VCaP (cell line): Measurements from ENCODE around the gene KIAA0319L.
"Not testable (repeated sequence)": the region's sequence is repeated elsewhere in the genome, so short reads cannot be mapped to it uniquely, and the experiment has no call there.

Source experiments
- H3K27ac ChIP-seq: fragments of 450-650 bp; 2 replicates; pipeline ENCODE4 v1.5.1; 2017
- TF ChIP-seq, protein P1 (sequence below): fragments of 450-650 bp; conservative IDR thresholded peaks from 2 replicates; pipeline ENCODE4 v1.5.1; 2017; ENCODE audit warnings: mild to moderate bottlenecking, moderate library complexity

The KIAA0319L gene

DNA sequence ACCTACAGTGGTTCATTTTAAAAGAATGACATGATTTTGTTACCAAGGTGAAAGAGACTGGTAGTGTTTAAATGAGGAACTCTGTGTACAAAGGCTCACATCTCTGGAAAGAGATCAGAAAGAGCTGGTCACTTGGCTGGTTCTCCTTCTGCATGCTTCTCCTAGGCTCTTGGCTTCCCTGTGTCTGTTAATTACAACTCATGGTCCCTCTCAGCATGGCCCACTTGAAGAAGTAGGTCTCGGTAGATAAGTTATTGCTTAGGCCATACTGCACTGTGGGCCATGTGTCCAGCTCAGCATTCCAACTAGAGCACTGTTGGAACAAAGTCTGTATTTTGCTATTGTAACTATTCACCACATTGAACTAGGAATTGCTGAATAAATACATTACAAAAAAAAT is 91.1 kb downstream of the KIAA0319L start:
- TF ChIP-seq, protein P1, sequence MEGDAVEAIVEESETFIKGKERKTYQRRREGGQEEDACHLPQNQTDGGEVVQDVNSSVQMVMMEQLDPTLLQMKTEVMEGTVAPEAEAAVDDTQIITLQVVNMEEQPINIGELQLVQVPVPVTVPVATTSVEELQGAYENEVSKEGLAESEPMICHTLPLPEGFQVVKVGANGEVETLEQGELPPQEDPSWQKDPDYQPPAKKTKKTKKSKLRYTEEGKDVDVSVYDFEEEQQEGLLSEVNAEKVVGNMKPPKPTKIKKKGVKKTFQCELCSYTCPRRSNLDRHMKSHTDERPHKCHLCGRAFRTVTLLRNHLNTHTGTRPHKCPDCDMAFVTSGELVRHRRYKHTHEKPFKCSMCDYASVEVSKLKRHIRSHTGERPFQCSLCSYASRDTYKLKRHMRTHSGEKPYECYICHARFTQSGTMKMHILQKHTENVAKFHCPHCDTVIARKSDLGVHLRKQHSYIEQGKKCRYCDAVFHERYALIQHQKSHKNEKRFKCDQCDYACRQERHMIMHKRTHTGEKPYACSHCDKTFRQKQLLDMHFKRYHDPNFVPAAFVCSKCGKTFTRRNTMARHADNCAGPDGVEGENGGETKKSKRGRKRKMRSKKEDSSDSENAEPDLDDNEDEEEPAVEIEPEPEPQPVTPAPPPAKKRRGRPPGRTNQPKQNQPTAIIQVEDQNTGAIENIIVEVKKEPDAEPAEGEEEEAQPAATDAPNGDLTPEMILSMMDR = no peak
- H3K27ac ChIP-seq = no peak overlapping the region

DNA sequence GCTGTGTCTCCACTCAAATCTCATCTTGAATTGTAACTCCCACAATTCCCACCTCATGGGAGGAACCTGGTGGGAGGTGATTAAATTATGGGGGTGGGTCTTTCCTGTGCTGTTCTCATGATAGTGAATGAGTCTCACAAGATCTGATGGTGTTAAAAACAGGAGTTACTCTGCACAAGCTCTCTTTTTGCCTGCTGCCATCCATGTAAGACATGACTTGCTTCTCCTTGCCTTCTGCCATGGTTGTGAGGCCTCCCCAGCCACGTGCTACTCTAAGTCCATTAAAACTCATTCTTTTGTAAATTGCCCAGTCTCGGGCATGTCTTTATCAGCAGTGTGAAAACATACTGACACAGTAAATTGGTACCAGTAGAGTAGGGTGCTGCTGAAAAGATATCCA is 93.5 kb downstream of the KIAA0319L start:
- not testable (repeated sequence) for H3K27ac ChIP-seq

DNA sequence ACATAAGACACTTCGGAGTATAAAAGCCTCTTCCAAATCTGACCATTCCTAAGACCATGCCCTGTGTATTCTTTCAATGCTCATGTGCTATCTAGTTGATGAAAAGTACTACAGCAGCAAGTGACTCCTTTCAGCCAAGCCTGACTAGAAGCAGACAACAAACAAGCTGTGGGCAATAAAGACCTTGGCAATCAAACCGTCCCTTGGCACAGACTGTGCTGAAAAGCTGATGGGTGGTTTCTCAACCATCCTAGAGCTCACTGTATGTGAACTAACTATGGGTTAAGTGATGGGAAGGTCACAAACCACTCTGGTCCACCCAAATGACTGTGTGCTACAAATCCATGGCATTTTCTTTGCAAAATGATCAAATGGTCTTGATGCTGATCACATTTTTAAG is 94.0 kb downstream of the KIAA0319L start:
- TF ChIP-seq, protein P1 = no peak
- no peak overlapping the region for H3K27ac ChIP-seq

DNA sequence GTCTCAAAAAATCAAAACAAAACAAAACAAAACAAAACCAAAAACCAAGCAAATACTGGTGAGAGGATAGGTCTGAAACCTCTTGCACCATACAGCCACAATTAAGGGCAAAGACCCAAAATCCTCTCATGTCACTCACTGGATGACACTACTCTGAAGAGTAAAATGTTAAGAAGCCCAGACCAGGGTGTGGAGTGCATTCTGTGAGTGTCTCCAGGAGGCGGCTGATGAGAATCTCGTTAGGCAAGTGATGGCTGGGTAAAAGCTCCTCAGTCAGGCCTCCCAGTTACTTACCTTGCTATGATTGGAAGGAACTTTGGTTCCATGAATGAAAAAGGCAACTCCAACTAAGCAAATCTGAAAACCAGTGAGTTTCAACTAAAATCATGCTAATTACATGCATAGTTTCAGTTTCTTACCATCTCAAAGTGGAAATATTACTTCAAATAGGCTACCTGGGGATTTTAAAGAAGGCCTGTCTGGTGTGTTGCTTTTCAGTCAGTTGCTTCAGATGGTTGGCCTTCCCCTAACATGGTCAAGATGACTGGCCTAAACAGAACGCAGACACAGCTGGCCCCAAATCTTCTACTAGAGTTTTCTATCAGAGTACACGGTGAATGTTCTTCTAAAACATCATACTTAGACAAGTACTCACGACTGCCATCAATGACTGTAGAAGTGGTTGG is 95.1 kb downstream of the KIAA0319L start:
- TF ChIP-seq, protein P1 = no peak
- H3K27ac ChIP-seq = no peak overlapping the region

DNA sequence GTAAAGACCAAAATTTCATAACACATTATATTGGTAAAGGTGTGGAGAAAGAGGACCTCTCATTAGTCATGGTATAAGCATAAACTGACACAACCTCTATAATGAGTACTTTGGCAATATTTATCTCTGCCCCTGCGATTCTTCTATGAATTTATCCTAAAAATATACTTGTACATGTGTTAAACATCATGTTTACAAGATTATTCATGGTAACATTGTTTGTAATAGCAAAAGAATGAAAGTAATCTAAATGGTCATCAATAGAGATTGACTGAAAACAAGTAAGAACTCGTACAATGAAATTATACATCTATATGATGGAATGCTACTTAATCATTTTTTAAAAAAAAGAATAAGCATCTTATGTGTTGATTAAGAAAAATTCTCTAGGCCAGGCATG is 96.4 kb downstream of the KIAA0319L start:
- no peak overlapping the region for H3K27ac ChIP-seq
- TF ChIP-seq, protein P1 = no peak

DNA sequence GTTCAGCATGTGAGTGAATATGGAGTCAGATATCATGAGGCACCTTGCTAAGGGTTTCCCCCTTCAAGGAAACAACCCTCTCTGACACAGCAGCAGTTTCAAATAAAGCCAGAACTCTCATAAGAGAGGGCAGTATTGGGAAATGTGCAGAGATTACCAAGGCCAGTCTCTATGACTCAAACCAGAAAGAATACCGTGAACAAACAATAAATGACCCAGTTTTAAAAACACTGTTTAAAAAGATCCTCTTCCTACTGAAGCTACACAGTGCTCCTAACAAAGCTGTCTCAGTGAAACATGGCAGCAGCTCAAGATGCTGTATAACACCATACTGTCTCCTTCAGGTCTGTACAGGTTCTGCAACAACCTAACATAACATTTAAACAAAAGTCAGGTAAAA is 102.6 kb downstream of the KIAA0319L start:
- TF ChIP-seq, protein P1 = 0 out of 2 replicates have a peak, but pooled peaks have one; percentile 8
- peak overlapping the region; percentile 81; the same call in 1 of the 2 replicates for H3K27ac ChIP-seq

DNA sequence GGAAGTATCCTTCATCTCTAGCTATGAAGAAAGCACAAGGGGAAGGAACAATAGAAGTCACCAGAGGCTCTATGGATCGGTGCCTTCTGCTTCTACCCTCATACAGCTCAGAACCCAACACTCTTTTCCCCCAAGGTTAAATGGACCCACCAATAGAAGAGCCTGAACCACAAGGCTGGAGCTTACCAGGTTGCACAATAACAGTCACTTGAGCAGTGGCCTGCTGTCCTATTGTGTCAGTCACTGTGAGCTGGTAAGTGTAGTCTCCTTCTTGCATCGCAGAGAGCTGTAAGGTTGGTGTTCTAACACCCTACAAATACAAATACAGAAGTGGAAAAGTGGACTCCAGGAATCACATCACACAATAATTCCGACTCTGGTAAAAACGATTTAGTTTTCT is 103.0 kb downstream of the KIAA0319L start:
- H3K27ac ChIP-seq = peak overlapping the region; percentile 81
- TF ChIP-seq, protein P1 = no peak

DNA sequence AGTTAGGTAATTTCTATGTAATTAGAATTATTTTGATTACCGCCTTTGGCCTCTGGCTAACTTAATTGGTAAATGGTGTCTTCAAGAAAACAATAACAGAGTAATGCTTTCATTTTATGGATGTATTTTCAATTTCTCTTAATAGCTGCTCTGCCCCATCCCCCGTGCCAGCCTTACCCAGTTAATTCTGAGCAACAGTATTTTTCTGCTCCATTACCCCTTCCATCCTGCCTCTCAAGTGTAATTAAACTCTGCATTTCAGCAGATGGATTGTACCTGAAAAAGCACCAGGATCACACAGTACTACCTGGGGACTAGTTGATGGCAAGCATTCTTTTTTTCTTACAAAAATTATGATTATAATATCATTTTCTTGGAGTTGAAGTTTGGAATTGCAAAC is 104.2 kb downstream of the KIAA0319L start:
- H3K27ac ChIP-seq = peak overlapping the region; percentile 81
- TF ChIP-seq, protein P1 = no peak
